ENCODE data around the gene TCAF1.

The TCAF1 gene

GRCh38 chr7:143901668-143902331 lies at the start of gene TCAF1:
Gene TCAF1, minus strand, starts transcription at chr7:143902176. Its CDS starts 25,568 bp downstream, at chr7:143876608.
- peak; percentile 72 for DNase-seq (ENCODE audit: insufficient read length, low spot score)
- peak; percentile 75 for FAIRE-seq

DNA sequence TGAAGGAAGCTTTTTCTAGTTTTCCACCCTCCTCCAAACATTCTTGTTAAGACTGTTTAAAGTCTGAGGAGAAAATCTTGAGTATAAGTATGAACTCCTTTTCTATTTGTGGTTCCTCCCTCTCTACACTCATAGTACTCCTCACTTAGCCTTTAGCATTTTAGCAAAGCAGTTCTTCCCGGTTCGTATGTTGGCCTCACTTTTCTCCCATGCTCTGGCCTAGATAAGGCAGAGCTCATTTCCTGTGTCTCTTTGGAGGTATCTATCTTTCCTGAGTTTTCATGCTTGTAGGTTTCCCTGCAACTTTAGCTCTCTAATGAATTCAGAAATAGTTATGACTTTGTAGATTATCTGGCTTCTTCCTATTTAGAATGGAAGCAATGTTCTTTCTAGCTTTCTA lies 46.8 kb upstream of the TCAF1 start:
- FAIRE-seq, result no peak

DNA sequence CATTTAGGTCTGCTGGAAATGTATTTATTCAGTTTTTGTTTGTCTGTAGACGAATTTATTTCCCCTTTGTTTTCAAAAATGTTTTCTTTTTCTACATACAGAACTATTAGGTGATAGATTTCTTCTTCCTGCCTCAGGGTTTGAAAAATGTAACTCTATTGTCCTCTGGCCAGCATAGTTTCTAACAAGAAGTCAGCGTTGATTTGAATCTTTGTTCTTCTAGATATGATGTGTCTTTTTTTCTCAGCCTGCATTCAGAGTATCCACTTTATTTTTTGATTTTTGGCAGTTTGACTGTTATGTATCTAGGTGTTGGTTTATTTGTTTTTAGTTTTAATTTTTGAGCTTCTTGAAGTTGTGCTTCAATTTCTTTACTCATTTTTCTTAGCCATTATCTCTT lies 45.1 kb upstream of the TCAF1 start:
- DNase-seq (ENCODE audit: insufficient read length, low spot score) (no peak), FAIRE-seq (no peak)

More for the DNA sequence above, 46.8 kb upstream of the TCAF1 start:
- no peak for DNase-seq (ENCODE audit: insufficient read length, low spot score)

GRCh38 chr7:143945423-143945822 lies 43.4 kb upstream of the TCAF1 start:
- FAIRE-seq (no peak), DNase-seq (ENCODE audit: insufficient read length, low spot score) (no peak)

GRCh38 chr7:143938379-143939243 lies 36.6 kb upstream of the TCAF1 start:
- FAIRE-seq (no peak), DNase-seq (ENCODE audit: insufficient read length, low spot score) (no peak)

DNA sequence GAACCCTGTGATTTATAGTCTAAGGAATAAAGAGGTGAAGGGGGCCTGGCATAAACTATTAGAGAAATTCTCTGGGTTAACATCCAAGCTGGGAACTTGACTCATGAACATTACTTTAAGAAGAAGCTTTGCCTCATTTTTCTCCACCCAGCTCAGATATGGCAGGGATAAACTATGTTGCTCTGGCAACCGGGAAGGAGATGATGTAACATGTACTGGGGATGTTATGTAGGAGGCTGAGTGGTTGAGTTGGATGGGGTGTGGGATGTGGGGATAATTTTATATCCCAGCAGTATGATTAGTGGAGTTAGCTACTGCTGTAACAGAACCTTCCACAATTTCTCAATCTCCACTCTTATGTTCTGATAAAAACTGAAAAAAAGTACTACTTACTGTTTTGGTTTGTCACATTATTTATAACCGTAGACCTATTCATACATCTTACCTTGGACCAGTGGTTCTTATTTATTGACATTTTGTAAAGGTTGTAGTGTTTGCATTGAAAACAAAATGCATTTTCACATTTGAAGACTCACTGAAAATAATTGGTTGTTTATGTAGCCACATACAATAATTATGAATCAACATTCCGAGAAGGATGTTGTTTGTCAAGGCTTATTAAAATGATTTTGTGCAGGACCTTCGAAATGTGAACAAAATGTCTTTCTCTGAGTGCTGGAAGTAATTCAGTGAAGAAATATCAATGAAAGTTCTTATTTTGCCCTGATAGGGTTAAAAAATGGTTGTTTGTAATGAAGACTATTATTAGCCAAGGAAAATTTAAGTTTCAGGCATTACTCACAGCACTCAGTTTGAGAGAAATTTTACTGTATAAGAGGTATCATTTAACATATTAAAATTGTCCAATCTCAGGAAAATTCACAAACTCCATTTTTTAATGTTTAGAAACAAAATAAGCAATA lies 34.4 kb upstream of the TCAF1 start:
- DNase-seq (ENCODE audit: insufficient read length, low spot score) (no peak), FAIRE-seq (no peak)

DNA sequence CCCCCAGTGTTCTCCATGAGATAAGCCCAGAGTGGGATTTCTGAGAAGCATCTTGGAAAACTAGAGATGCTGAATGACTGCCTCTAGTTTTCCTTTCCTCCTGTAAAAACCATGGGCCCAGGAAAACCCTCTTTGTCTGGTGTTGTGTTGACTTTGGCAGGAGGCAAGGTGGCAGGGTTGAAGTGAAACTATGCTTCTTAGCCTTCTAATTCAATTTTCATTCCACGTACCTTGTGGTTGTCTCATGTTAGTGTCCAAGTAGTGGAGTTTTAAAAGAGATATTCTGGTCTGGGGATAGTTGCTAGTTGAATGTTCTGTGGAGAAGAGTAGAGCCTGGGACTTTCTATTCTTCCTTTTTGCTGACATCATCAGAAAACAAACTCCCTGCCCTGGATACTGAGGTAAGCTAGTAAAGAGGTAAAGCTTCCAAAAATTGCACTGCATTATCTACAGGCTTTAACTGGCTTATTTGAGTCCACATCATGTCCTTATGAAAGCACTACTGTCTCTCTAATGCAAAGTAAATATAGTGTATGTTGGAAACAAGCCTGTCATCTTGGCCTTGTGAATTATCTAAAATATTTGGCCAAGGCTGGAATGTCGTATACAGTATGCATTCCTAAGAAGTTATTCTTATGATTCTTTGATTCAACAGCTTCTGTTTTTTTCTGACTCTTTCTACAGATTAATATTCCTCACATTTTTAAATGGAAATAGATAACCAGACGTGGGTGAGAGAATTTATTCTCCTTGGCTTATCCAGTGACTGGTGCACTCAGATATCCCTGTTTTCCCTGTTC lies 32.8 kb upstream of the TCAF1 start, which contains the start of gene OR2F2:
TSS of gene OR2F2 (plus strand) at position 708 of the 800 bp plus-strand sequence. CDS start at position 708, 0 bp downstream.
- FAIRE-seq, result no peak

GRCh38 chr7:143931739-143932138 lies 29.8 kb upstream of the TCAF1 start:
- FAIRE-seq (no peak), DNase-seq (ENCODE audit: insufficient read length, low spot score) (no peak)

More for the DNA sequence above, 32.8 kb upstream of the TCAF1 start, which contains the start of gene OR2F2:
- DNase-seq (ENCODE audit: insufficient read length, low spot score), result no peak

DNA sequence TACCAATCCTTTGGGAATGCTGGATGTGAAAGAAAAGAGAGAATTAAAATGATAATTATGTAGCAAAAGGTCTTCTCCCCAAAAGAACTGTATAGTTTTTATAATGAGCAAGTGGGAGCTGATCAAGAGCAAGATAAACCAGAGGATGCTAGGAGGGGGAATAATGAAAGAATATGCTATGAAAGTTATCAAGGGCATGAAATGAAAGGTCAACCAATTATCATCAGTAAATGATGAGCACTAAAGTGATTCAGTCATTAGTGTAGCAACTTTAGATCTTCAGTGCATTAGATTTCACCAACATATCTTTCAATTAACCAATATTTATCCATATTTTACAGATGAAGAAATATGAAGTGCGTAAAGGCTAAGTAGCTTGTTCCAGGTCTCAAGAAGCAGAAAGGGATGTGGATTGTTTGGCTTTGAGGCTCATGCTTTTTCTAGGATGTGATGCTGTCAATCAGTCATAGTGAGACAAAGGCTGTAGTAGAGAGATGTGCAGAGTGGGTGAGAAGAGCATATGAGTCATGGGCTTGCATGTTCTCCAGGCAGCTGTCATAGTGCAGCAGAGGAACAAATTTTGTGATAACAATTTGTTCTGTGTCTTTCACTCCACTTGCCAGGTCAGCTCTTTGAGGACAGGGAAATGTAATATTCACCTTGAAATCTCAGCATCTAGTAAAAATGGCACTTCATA lies 27.4 kb upstream of the TCAF1 start:
- DNase-seq (ENCODE audit: insufficient read length, low spot score) (no peak), FAIRE-seq (no peak)

- FAIRE-seq (no peak), DNase-seq (ENCODE audit: insufficient read length, low spot score) (no peak)
Measured at GRCh38 chr7:143924851-143925250, 22.9 kb upstream of the TCAF1 start.

- DNase-seq (ENCODE audit: insufficient read length, low spot score) (no peak), FAIRE-seq (no peak)
Measured at GRCh38 chr7:143914938-143915652, 13.1 kb upstream of the TCAF1 start.

- no peak for DNase-seq (ENCODE audit: insufficient read length, low spot score)
- FAIRE-seq, result no peak
Measured at GRCh38 chr7:143913945-143914615, 12.1 kb upstream of the TCAF1 start.

GRCh38 chr7:143910473-143911248 lies 8.7 kb upstream of the TCAF1 start:
- no peak for FAIRE-seq
- DNase-seq (ENCODE audit: insufficient read length, low spot score), result no peak

- FAIRE-seq (no peak), DNase-seq (ENCODE audit: insufficient read length, low spot score) (no peak)
Measured at GRCh38 chr7:143909863-143910262, 7.9 kb upstream of the TCAF1 start.

DNA sequence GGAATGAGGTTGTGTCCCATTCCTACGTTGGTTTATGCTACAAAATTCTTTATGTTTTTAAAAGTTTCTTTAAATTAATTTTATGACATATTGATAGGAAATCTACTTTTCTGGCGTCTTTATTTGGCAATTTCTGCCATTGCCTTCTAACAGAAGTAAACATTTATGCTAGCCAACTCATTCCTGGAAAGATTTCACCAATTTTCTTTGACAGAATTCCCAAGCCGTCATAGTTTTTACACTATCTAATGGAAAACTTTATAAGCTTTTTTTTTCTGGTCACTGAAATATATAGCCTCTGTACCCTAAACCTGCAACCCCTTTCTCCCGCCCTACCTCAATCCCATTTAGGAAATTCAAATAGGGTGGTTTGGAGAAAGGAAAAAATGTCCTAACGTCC lies 6.1 kb upstream of the TCAF1 start:
- FAIRE-seq (no peak), DNase-seq (ENCODE audit: insufficient read length, low spot score) (no peak)

DNA sequence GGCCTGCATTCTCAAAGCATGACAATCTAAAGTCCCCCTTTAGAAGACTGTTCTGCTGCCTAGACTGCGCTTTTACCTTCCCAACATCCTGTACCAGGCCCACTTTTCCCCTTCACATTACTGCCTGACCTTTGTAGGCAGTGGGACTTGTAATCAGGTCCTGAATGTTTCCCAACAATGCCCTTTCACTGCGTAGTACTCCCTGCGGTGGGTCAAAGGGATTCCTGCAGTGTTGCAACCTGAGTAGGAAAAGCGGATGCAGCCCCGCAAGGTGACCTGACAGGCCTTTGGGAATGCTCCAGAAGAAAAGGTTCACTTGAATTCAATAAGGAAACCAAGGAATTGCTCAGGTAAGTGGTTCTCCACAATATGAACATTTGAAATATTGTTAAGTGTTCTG lies 4.9 kb upstream of the TCAF1 start:
- DNase-seq (ENCODE audit: insufficient read length, low spot score) (no peak), FAIRE-seq (no peak)

GRCh38 chr7:143906151-143906550 lies 4.2 kb upstream of the TCAF1 start:
- no peak for DNase-seq (ENCODE audit: insufficient read length, low spot score)
- FAIRE-seq, result no peak
